Neuron (in vitro differentiated cells): ENCODE data around the gene ADI1.

Source experiments
- H2AFZ ChIP-seq: one replicate; pipeline ENCODE4 v1.6.1; 2013; ENCODE audit warnings: low read depth, mild to moderate bottlenecking, inconsistent platforms, low read length, moderate library complexity
- H3K27me3 ChIP-seq: one replicate; pipeline ENCODE4 v1.6.1; 2013; ENCODE audit warnings: low read length; ENCODE audit not compliant: insufficient read depth
- H3K36me3 ChIP-seq: one replicate; pipeline ENCODE4 v1.6.1; 2013; ENCODE audit warnings: low read length; ENCODE audit not compliant: insufficient read depth
- H3K4me1 ChIP-seq: one replicate; pipeline ENCODE4 v1.6.1; 2013; ENCODE audit warnings: low read length; ENCODE audit not compliant: insufficient read depth
- H3K4me3 ChIP-seq: 2 replicates; pipeline ENCODE4 v1.5.1; 2013; ENCODE audit warnings: mild to moderate bottlenecking, low read length, moderate library complexity
- H3K9me3 ChIP-seq: one replicate; pipeline ENCODE4 v1.6.1; 2013; ENCODE audit warnings: low read length

Gene ADI1

DNA sequence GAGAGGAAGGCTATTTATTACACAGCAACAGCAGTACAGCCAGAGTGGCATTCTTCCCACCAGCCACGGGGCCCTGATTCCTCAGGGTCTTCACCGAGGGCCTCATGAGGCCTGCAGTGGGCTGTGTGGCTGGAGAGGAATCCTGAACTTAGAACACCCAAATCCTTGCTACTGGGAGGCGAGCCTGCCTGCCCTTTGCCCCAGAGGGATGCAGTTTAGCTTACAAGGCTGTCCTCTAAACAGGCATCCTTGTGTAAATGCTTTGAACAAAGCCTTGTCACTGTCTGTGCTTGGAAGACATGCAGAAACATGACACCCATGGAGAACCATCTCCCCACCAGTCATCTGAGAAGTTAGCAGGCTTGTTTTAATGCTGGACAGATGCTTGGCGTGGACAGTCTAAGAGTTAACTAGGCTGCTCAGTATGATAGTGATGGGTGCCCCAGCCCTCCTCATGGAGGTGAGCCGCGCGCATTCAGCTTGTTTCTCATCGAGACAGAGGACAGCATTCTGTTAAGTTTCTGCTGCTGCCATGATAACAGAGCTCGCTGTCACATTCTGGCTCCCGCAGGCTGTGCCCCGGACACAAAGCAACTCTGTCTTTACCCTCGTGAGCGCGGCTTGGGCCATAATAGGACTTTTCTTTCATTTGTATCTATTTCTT lies 42.9 kb downstream of the ADI1 start:
- Histone ChIP-seq H3K9me3 (no peaks in the 10 kb centered on the region), H3K36me3 (peaks cover 34% of the 10 kb centered on the region), H3K27me3 (no peaks in the 10 kb centered on the region), H3K4me3 (no peak overlapping the region), H3K4me1 (peaks cover 17% of the 10 kb centered on the region), H2AFZ (no peak overlapping the region)

DNA sequence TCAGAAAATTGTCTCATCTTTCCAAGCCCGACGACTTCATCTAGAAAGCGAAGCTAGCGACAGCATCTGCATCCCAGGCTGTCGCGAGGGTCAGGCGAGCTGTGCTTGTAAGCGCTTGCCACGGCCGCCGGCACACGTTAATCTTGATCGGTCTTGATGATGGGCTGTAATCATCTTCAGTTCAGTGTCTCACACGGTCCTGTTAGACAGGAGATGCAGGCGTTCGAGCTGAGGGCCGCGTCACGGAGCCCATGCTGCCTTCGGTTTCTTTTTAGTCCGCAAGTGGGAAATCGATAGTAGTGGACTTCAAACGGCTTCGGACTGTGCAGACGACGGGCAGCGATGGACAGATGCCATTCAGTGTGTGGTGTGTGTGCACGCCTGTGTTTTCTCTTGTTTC lies 43.6 kb downstream of the ADI1 start:
- Histone ChIP-seq H3K27me3 (no peaks in the 10 kb centered on the region), H3K4me1 (peaks cover 17% of the 10 kb centered on the region), H2AFZ (no peak overlapping the region), H3K36me3 (peaks cover 32% of the 10 kb centered on the region), H3K4me3 (no peak overlapping the region), H3K9me3 (no peaks in the 10 kb centered on the region)

- H3K36me3 ChIP-seq: peaks cover 38% of the 10 kb centered on the region
- peaks cover 17% of the 10 kb centered on the region for H3K4me1 ChIP-seq
Observed at GRCh38 chr2:3472966-3473365, 46.4 kb downstream of the ADI1 start.

DNA sequence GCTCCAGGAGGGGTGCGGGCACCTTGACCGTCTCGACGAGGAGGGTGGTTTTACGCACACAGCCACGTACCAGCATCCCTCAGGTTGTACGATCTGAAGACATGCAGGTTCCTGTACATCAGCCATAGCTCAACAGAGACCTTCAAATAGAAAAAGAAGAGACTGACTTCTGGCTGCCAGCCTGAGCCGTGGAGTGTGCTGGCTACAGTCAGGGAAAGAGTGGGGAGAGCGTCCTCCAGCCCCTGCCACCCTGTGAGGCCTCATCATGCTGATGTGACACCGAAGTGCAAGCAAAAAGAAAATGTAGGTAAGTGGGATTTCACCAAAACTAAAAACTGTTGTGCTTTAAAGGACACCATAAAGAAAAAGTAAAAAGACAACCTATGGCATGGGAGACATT lies 47.0 kb downstream of the ADI1 start:
- peaks cover 17% of the 10 kb centered on the region for H3K4me1 ChIP-seq
- no peak overlapping the region for H2AFZ ChIP-seq
- H3K36me3 ChIP-seq: peaks cover 42% of the 10 kb centered on the region
- H3K27me3 ChIP-seq: no peaks in the 10 kb centered on the region
- no peak overlapping the region for H3K4me3 ChIP-seq
- H3K9me3 ChIP-seq: no peaks in the 10 kb centered on the region

More at GRCh38 chr2:3472966-3473365, 46.4 kb downstream of the ADI1 start:
- Histone ChIP-seq H2AFZ (no peak overlapping the region), H3K4me3 (no peak overlapping the region), H3K9me3 (no peaks in the 10 kb centered on the region), H3K27me3 (no peaks in the 10 kb centered on the region)

GRCh38 chr2:3470856-3471737 lies 48.2 kb downstream of the ADI1 start:
- Histone ChIP-seq H3K36me3 (peaks cover 44% of the 10 kb centered on the region), H3K4me1 (peaks cover 6% of the 10 kb centered on the region), H3K9me3 (no peaks in the 10 kb centered on the region), H3K4me3 (no peak overlapping the region), H2AFZ (no peak overlapping the region), H3K27me3 (no peaks in the 10 kb centered on the region)

DNA sequence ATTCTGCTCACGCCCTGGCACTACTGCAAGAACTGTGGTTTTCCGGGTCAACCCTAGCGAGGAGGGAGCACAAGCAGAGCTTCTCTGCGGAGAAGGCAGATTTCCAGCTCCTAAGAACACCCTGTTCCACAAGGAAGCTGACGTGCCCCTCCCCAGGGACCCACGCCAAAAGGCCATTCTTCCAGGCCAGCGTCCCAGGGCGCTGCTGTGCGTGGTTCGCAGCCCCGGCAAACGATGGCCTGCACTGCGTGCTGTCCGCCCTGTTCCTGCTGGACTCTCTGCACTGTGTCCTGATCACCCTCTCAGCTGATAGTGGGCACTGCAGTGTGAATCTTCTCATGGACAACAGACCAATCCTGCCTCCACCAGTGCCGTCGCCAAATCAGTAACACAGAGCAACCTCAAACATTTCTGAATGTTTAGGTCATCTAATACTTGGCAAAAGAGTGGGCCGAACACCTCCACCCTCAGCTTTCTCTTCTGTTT lies 49.1 kb downstream of the ADI1 start:
- H3K36me3 ChIP-seq: peaks cover 45% of the 10 kb centered on the region

DNA sequence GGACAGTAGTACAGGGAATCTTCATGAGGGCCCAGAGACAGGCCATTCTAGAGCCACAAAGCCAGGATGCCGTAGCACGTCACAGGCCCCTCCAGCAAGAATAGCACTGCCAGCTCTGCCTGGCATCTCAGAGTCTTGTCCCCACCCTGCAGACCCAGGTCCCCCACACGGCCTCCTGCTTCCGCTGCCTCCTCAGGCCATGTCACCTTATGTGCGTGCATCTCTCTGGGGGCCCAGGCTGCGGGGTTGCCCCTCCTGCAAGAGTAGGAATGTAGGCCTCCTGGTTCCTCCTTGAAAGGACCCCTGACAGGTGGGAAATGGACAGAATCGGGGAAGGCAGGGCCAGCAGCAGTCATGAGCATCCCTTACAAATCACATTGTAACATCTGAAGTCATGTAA lies 49.8 kb downstream of the ADI1 start:
- Histone ChIP-seq H3K4me1 (peaks cover 7% of the 10 kb centered on the region), H3K4me3 (no peak overlapping the region), H3K9me3 (no peaks in the 10 kb centered on the region), H3K36me3 (peaks cover 47% of the 10 kb centered on the region), H3K27me3 (no peaks in the 10 kb centered on the region), H2AFZ (no peak overlapping the region)

More for the DNA sequence above, 49.1 kb downstream of the ADI1 start:
- Histone ChIP-seq H3K4me1 (peaks cover 6% of the 10 kb centered on the region), H2AFZ (no peak overlapping the region), H3K27me3 (no peaks in the 10 kb centered on the region), H3K4me3 (no peak overlapping the region), H3K9me3 (no peaks in the 10 kb centered on the region)

DNA sequence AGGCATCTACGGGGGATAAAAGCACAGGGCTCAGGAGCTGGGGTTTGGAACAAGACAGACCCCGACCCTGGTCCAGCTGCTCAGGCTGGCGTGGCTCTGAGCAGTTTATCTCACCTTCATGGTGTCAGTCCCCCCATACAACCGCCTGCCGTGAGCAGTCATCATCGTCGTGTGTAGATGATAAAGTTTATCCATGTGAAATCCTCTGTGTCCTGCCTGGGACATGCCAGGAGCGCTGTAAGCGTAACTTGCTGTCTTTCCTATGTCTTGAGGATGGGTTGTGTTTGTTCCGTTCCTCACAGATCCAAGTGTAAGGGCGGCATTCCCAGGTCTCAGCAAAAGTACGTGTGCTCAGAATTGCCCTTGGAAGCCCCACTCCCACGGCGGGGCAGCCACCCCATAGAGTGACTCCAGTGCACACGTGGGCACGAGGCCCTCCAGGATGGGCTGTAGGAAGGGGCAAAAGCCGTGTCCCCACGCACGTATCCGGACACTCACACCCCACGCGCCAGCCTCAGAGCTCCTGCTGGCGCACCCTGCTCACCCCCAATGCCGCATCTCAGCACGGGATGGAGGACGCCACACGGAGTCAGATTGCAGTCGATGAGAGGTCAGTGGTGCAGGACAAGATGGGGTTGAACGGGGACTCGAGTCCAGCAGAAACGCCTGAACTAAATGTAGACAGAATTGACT lies 50.9 kb downstream of the ADI1 start:
- no peaks in the 10 kb centered on the region for H3K9me3 ChIP-seq
- peaks cover 46% of the 10 kb centered on the region for H3K36me3 ChIP-seq
- no peak overlapping the region for H2AFZ ChIP-seq
- no peak overlapping the region for H3K4me3 ChIP-seq
- no peaks in the 10 kb centered on the region for H3K27me3 ChIP-seq
- H3K4me1 ChIP-seq: peaks cover 7% of the 10 kb centered on the region

GRCh38 chr2:3467654-3468053 lies 51.7 kb downstream of the ADI1 start:
- Histone ChIP-seq H2AFZ (no peak overlapping the region), H3K9me3 (no peaks in the 10 kb centered on the region), H3K4me3 (no peak overlapping the region), H3K4me1 (peaks cover 7% of the 10 kb centered on the region), H3K27me3 (no peaks in the 10 kb centered on the region), H3K36me3 (peaks cover 44% of the 10 kb centered on the region)

DNA sequence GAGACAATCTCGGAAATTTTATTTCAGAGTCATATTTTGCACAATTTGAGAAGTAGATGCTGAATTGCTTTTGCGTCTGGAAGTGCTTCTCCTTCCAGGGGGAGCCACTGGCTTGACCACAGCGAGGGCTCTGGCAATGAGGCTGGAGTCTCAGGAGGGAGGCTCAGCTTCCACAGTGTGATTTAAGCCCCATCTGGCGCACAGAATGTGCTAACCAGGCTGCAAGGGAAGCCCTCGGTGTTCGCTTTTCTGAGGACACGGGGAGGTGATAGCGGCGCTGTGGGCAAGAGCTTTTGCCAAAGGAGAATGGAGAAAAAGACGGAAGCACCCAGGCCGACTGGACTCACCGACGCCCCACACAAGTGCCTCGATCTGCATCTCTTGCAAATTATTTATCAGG lies 52.4 kb downstream of the ADI1 start:
- no peak overlapping the region for H3K4me3 ChIP-seq
- H3K27me3 ChIP-seq: no peaks in the 10 kb centered on the region
- H2AFZ ChIP-seq: no peak overlapping the region
- no peaks in the 10 kb centered on the region for H3K9me3 ChIP-seq
- peaks cover 9% of the 10 kb centered on the region for H3K4me1 ChIP-seq
- peaks cover 38% of the 10 kb centered on the region for H3K36me3 ChIP-seq

DNA sequence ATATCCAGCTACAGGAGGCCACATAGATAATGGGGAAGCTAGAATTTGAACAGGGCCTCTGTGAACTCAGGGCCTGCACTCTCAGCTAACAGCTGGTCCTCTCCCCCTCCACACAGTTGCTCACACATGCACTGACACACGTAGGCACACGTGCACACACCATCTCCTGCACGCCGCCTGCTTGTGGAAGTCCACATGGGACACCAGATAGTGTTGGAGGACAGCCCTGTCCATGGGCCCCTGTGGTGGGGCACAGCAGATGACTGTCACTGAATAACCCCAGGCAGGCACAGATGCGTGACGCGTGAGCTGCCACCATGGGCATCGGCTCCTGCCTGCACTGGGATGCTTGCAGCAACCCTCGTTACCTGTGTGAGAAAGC lies 52.9 kb downstream of the ADI1 start:
- peaks cover 9% of the 10 kb centered on the region for H3K4me1 ChIP-seq
- no peak overlapping the region for H3K4me3 ChIP-seq
- no peaks in the 10 kb centered on the region for H3K27me3 ChIP-seq
- no peaks in the 10 kb centered on the region for H3K9me3 ChIP-seq
- H3K36me3 ChIP-seq: peaks cover 35% of the 10 kb centered on the region
- no peak overlapping the region for H2AFZ ChIP-seq

DNA sequence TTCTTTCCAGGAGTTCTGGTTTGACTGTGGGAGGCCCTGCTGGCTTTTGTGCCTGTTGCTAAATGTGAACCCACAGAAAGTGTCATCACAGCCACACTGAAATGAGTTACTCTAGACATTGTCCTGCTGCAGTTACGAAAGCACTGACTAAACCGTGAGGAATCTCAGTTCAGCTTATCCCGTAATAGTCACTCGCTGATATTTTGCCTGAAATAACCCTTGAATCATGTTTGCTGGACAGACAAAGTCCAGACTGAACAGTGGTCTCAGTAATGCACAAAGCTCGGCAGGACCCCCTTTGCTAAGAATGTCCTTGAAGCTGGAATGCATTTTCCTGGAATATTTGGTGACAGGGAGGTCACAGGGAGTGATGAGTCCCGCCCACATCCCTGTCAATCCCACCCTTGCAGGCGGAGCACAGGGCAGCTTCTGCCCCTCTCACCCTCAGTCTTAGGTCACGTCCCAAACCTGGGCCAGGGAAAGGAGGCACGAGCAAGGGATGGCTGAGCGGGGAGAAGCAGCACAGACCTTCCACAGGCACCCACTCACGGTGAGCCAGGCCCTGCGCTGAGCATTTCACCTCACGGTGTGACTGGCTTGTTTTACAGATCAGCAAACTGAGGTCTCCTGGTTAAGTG lies 53.4 kb downstream of the ADI1 start:
- H3K9me3 ChIP-seq: no peaks in the 10 kb centered on the region
- no peak overlapping the region for H2AFZ ChIP-seq
- H3K36me3 ChIP-seq: peaks cover 35% of the 10 kb centered on the region
- peaks cover 9% of the 10 kb centered on the region for H3K4me1 ChIP-seq
- H3K4me3 ChIP-seq: no peak overlapping the region
- no peaks in the 10 kb centered on the region for H3K27me3 ChIP-seq
